22Rv1 (cell line): Measurements from ENCODE around the gene LBHD2.

ENCODE experiments used
- CTCF ChIP-seq: fragments of 450-650 bp; IDR thresholded peaks from 2 replicates; pipeline ENCODE4 v1.5.1; 2017; ENCODE audit warnings: mild to moderate bottlenecking
- ZFX ChIP-seq: fragments of 450-650 bp; IDR thresholded peaks from 2 replicates; pipeline ENCODE4 v1.6.1; 2017; ENCODE audit warnings: antibody characterized with exemption, borderline replicate concordance

- TF ChIP-seq CTCF (no peak), ZFX (no peak)
Measured at GRCh38 chr14:103109535-103110441, 25.8 kb downstream of the LBHD2 start.
